GM19452 (cell line): ENCODE measurements around the gene GINS2.

Experiments used
- ATAC-seq: cut with Tn5 transposase; IDR thresholded peaks from one replicate; pipeline ENCODE4 v1.9.1; 2021; ENCODE audit not compliant: unreplicated experiment

The GINS2 gene

DNA sequence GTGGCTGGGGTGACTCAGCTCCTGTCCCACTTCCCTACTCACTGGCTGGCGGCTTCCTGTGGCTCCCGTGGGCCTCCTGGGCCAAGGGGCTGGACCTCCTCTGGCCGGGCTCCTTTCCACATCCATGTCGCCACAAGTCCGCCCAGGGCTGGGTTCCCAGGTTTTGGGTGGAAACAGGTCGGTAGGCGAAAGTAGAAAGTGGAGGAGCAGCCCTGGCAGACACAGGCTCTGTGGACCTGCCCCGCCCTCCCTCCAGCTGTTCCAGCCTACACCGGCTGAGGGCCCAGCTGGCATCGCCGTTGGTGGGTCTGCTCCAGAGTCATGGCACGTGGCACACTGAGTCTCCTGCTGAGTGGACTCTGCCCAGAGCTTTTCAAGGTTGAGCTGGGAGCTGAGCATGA lies 47.0 kb downstream of the GINS2 start:
- no peak for ATAC-seq

DNA sequence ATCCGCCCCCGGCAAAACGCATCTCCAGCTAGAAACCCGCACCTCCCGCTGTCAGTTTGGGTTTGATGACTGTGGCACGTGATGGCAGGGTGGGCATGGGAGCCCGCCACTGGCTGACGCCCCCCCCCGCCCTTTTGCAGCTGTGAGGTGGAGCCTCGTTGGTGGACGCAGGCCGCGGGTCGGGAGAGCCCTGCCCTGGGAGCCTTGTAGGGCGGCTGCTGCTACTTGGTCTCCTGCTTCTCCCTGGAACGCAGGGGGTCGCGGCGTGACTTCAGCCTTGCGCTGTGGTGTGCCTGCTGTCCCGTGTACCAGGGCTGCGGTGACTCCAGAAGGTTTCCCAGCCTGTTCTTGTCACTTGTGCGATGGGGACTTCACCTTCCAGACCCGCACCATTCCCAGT lies 47.4 kb downstream of the GINS2 start:
- no peak for ATAC-seq

DNA sequence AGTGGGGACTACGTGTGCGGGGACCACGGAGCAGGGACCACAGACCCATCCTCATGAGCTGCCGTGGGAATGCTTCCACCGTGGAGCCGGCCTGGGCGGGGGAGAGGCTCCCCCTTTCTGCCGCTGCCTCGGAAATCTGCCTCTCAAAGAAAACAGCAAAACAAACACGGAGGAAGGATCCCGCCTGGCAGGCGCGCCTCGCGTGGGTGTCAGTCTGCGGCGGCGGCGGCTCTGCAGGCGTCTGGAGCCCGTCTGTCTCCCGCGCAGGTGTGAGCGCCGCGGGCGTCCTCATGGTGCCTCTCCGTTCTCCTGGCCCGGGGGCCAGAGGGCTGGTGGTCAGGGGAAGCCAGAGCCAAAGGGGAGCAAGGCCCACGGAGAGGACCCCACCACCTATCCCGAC lies 48.2 kb downstream of the GINS2 start:
- ATAC-seq, result no peak

DNA sequence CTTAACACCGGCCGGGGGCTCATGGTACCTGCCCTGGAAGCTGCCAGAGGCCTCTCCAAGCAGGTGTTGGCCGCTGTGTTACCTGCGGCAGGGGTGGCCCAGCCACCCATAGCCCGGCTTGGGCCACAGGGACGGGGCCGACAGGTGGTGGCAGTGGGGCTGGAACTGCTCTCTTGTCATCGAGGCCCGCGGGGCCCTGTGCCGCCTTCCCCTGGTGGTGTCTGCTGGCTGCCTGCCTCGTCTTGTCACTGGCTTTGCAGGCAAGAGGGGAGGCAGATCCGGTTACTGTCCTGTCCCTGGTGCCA lies 48.5 kb downstream of the GINS2 start:
- no peak for ATAC-seq

DNA sequence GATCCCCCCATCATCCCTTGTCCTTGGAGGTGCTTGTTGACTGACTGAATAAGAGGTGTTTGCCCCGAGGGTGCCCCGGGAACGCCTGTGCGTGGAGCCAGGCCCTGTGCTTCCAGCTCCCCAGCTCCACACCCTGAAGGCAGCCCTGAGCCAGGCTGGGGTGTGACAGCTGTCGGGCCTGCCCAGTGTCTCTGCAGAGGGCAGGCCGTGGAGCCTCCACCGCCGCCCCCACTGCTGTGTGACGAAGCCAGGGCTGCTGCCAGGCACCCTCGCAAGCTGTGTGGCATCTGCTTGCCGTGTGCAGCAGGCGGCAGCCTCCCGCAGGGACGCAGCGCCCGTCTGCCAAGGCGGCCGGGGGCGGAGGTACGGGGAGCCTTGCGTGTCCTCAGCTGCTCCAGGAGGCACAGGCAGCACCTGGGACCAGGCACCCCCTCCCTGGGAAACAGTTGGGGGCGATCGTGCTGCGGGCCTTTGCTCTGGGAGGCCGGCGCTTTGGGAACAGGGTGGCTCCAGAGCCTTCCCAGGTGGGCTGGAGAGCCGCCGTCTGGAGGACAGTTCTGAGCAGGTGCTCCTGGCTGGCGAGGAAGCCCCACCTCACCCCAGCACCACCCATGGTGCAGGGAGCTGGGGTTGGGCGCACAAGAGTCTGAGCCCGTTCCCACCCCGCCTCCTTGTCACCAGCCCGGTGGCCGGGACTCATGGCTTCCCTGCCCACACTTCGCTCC lies 49.1 kb downstream of the GINS2 start:
- no peak for ATAC-seq

DNA sequence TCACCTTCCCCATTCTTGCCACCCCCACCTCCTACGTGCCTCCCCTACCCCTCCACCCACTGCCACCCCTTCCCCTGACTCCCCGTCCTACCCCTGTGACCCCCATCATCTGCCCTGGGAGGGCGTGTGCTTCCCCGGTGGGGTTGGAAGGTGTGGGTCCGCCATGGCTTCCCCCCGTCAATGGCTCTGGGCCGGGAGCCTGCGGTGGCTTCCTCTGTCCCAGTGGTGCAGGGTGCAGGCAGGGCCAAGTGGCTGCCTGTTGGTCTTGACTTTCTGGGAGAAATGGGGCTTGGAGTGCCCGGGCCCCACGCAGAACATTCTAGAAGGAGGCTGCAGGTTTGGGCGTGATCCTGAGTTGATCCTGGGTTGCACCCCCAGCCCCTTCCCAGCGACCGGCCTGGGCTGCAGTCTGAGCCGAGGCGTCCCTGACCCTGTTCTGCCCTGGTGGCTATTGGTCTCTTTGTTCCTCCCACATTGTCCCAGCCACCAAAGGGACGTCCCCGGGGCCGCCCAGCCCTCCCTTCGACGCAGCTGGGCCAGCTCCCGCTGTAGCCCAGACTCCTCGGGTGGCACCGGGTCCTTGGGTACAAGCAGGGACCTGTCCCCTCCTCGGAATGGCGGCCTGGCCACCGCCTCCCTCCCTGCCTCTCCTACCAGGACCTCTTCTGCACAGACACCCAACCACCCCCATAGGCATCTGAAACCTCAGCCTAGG lies 49.9 kb downstream of the GINS2 start:
- no peak for ATAC-seq

GRCh38 chr16:85637808-85638647 lies 50.7 kb downstream of the GINS2 start:
- ATAC-seq, result no peak

DNA sequence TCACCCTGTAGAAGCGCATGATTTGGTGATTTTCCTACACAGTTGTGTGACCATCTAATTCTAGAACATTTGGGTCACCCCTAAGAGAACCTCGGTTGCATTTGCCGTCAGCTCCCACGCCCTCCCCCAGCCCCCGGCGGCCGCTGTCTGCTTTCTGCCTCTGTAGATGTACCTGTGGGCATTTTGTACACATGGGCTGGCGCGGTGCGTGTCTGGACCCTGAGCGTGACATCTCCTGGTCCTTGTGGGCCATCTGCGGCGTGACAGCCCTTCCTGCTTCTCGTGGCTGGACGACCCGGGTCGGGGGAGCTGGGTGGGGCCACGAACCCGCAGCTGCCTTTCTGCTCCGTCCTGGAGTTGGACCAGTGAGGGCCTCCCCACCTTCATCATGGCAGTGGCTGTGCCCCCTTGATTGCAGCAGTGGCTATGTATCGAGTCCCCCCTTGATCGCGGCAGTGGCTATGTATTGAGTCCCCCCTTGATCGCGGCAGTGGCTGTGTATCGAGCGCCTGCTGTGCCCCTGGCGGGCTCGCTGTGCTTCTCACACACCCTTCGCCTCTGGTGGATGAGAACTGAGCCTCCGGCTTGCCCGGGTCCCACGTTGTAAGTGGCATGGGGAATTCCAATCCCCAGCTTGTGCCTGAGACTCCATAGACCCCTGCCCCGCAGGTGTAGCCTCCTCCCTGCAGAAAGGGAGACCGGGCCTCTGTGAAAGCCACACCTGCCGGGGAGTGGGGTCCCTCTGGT lies 51.5 kb downstream of the GINS2 start:
- no peak for ATAC-seq

DNA sequence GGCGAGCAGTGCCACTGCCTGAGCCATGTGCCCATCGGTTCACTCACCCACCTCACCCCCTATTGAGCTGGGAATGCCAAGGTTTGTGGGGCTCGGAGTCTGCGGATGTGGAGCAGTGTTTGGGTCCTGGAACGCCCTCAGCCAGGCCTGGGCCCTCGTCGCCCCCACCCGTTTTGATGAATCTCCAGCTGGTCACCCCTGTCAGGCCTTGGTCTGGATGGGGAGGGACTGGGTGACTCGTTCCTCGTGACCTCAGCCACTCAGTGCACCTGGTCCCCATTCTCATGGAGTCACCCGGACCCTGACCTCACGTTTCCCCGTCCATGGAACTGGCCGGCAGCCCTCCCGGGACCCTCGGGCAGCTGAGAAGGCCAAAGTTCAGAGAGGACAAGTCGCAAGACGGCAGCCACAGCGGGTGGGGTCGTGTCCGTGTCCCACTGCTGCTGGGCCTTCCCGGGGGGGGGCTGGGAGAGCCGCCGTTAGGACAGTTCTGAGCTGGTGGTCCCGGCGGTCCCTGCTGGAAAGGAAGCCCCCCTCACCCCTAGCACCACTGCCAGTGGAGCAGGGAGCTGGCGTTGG lies 52.4 kb downstream of the GINS2 start:
- no peak for ATAC-seq

DNA sequence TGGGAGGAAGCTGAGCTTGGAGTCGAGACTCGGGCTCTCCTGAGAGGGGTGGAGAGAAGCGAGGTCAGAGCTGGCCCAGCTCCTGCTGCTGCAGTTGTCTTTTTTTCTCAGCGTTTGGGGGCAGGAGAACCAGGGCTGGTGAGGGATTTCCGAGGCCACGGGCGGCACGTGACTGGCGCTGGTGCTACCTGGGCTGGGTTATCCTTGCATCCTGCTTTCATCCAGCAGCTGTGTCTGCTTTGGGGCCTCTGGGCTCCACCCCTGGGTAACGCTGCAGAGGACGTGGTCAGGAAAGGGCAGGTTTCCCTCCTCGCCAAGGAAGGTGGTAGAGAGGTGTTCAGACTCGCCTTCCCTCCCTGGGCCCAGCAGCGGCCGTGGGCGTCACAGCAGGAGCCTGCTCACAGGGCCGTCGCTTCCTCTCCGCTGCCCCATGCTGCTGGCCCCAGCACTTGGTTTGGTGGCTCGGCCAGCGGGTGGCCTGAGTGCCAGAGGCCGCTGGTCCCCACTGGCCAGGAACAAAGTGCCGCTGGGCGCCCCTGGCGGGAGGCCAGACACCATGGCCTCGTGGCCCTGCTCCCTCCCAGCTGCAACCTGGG lies 53.1 kb downstream of the GINS2 start:
- ATAC-seq, result no peak

DNA sequence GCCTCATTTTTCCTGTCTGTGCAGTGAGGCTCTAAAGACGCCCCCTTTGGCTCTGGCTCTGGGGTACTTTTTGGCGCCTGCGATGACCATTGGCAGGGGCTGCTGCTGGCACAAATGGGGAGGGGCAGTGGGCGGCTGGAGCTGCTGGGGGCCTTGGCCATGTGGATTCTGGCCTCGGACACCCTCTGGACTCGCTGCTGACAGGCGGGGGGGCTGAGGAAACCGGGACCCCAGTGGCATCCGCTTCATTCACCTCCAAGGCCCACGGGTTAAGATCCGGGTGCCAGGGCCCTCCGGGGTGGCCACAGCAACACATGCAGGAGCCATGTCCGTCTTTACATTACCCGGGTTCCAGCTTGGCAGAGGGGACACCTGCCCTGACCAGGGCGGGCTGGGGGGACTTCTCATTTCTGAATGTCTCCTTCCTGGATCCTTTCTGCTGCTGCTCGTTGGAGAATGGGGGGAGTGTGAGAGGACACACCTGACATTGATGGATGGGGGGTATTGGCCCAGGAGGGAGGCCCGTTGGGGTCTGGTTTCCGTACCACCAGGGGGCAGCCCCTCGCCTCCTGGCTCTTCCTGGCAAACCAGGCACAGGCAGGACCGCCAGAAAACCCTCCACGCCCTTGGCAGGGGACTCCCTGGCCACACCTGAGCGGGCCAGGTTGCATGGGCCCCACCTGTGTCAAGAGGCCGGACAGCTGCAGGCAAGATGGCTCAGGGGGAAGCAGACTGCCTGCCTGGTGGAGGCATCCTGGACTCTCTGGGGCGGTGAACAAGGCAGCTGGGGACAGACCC lies 53.8 kb downstream of the GINS2 start:
- ATAC-seq, result no peak

DNA sequence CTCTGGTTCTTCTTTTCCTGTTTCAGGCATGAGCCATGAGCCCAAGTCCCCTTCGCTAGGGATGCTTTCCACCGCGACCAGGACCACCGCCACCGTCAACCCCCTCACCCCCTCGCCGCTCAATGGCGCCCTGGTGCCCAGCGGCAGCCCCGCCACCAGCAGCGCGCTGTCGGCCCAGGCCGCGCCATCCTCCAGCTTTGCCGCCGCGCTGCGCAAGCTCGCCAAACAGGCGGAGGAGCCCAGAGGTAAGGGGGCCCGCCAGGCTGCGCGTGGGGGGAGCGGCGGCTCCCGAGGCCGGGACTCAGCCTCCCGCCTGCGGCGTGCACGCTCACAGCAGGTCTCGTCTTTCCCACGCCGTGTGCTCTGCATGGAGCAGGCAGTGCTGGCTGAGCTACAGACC lies 54.9 kb downstream of the GINS2 start:
- ATAC-seq, result no peak

DNA sequence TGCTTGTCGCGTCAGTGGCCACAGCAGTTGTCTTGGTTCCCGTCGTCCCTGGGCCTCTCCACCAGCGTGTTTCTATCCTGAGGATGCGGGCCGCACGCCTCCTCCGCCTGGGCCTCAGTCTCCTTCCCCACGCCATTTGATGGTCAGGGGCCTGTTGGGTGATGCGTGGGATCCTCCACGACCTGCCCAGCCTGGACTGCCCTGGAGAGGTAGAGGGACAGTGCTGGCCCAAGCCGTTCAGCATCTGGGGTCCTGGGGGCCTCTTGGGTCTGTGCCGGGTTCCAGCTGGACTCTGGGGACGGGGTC lies 55.4 kb downstream of the GINS2 start:
- ATAC-seq, result no peak

GRCh38 chr16:85632709-85633437 lies 55.9 kb downstream of the GINS2 start:
- no peak for ATAC-seq

DNA sequence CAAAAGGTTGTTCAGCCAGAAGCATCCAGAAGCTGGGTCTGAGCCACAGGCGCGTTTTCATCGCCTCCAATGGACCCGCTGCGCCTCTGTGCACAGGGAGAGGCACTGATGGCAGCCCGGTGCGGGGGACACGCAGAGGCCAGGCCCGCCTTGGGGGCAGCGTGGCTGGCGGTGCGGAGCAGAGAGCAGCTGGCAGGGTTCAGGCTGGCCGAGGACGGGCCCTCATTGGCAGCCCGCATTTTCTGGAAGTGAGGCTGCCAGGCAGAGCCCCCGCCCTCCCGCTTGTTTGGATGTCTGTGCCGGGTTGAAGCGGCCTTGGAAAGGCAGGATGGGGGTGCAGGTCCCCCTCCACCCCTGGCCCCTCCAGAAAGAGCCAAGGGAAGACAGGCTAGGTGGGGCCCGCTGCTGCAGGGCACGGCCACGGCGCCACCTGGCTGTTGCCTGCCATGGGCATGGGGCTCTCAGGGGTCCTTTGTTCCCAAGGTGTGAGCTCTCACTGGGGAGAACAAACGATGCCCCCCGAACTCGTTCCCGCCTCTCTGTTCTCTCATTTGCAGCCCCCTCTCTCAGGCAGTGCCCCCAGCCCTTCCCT lies 56.9 kb downstream of the GINS2 start:
- ATAC-seq, result no peak

DNA sequence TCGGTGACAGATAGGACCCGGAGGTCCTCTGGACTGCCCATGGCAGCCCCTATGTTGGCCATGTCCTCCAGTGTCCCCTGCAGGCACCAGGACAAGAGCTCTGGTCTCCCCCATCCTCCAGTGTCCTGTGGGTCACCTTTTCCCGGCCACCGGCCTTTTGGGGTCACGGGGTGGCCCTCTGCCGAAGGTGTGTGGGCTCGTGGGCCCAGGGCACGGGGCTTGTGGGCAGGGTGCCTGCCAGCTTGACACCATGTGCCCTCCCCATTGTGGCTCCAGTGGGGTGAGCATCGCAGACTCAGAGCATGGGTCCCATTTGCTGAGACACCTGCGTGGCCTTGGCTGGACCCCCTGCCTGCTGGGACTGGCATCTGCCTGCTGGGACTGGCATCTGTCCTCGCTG lies 57.5 kb downstream of the GINS2 start:
- no peak for ATAC-seq

- no peak for ATAC-seq
These were observed 58.9 kb downstream of the GINS2 start for GRCh38 chr16:85629853-85630252.

DNA sequence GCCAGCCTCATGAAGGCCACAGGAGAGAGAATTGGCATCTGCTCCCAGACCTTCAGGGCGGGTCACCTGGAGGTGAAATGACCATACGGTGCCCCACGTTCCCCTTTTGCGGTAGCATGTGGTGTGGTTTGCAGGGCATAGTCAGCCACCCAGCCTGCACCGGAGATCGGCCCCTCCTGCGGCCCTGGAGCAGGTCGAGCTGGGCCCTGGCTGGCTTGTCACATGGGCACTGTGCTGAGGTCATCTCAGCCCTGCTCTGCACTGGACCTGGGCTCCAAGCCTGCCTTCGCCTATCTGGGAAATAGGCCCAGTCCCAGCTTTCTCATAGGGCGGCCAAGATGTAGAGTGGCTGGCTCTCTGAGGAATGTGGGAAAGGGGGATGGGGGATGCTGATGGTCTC lies 59.4 kb downstream of the GINS2 start:
- no peak for ATAC-seq

DNA sequence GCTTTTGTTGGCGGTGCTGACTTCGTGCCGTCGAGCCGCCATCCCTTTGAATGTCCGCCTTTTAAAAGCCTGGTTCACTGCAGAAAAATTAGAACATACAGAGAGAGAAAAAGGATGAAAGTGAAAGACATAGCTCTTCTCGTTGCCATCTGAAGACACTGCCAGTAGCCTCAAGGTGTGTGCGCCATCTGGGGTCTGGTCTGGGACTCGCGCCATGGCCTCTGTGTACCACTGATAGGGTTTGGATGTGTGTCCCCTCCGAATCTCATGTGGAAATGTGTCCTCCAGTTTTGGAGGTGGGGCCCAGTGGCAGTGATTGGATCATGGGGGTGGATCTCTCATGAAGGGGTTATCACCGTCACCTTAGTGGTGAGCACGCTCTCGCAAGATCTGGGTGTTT lies 60.1 kb downstream of the GINS2 start:
- ATAC-seq, result no peak
